Esophagus muscularis mucosa (tissue), 4 donors: Measurements from ENCODE around the gene C4BPB. TPM values are rescaled to one million over a fixed set of nuclear protein-coding genes. Genes with fewer than 3 reads are reported as not detected.

Experiments used
- DNase-seq: peaks from one replicate; pipeline ENCODE4 v3.0.0-alpha.2; 2017; ENCODE audit errors: extremely low spot score
- H3K27ac ChIP-seq, 4 donors: fragments of 200-600 bp; sonication (generic); replicated peaks in 1 of 4; 1 replicate in 3 of 4; 2 replicates in 1 of 4; pipeline ENCODE4 v1.5.1; 2016 to 2019; ENCODE audit warnings: mild to moderate bottlenecking in 1 of 4
- H3K27me3 ChIP-seq, 4 donors: fragments of 200-600 bp; sonication (generic); one replicate each; pipeline versions ENCODE4 v1.5.1 to v1.6.0; 2016 to 2019
- H3K36me3 ChIP-seq, 4 donors: fragments of 200-600 bp; sonication (generic); one replicate each; pipeline ENCODE4 v1.5.1; 2016 to 2019
- H3K4me1 ChIP-seq, 4 donors: fragments of 200-600 bp; sonication (generic); one replicate each; pipeline ENCODE4 v1.5.1; 2016 to 2019
- H3K4me3 ChIP-seq, 4 donors: fragments of 200-600 bp; sonication (generic); 1 replicate in 2 of 4; 2 replicates in 2 of 4; pipeline ENCODE4 v1.5.1; 2016 to 2019; ENCODE audit warnings: mild to moderate bottlenecking in 4 of 4, moderate library complexity in 1 of 4
- H3K9me3 ChIP-seq, 4 donors: fragments of 200-600 bp; sonication (generic); 1 replicate in 3 of 4; 2 replicates in 1 of 4; pipeline ENCODE4 v1.5.1; 2016 to 2019
- EP300 ChIP-seq: sonication (generic); formaldehyde crosslinking; IDR thresholded peaks from one replicate; pipeline ENCODE4 v1.6.1; 2017; ENCODE audit warnings: antibody characterized with exemption
- POLR2A ChIP-seq: fragments of 450-650 bp; IDR thresholded peaks from one replicate; pipeline ENCODE4 v1.6.1; 2017; ENCODE audit warnings: antibody characterized with exemption, moderate library complexity, mild to moderate bottlenecking, low read depth
- POLR2AphosphoS5 ChIP-seq, 2 donors: sonication (generic); formaldehyde crosslinking; IDR thresholded peaks; one replicate each; pipeline ENCODE4 v1.6.1; 2017; ENCODE audit warnings: antibody characterized with exemption in 2 of 2
- WGBS: methylation state at CpG from one replicate; pipeline ENCODE4 v1.1.5; 2018; 5-methylcytosine and 5-hydroxymethylcytosine counted together
- intact Hi-C: fragments of 100-400 bp; cut with DNase I; formaldehyde crosslinking; loops from one replicate; pipeline ENCODE4 v1.15.1; 2023
- total RNA-seq, 4 donors: library from RNA; depleted of rRNA; stranded (reverse); fragments of >200 nt; gene quantifications; one replicate each; pipeline versions ENCODE4 v1.1.0 to v1.2.1, GENCODE V29; 2016
- TF ChIP-seq, protein P1 (sequence below), 3 experiments: fragments of 200-600 bp in 2 of 3; fragments of 450-650 bp in 1 of 3; sonication (generic) in 2 of 3; IDR thresholded peaks; one replicate each; pipeline ENCODE4 v1.5.1; 2017 to 2019; ENCODE audit warnings: antibody characterized with exemption in 3 of 3, mild to moderate bottlenecking in 2 of 3, moderate library complexity in 1 of 3

C4BPB gene
- total RNA-seq, 4 donors from 2014 or later, result 0.34 to 1.7 (median 0.50) TPM; not detected in 1

DNA sequence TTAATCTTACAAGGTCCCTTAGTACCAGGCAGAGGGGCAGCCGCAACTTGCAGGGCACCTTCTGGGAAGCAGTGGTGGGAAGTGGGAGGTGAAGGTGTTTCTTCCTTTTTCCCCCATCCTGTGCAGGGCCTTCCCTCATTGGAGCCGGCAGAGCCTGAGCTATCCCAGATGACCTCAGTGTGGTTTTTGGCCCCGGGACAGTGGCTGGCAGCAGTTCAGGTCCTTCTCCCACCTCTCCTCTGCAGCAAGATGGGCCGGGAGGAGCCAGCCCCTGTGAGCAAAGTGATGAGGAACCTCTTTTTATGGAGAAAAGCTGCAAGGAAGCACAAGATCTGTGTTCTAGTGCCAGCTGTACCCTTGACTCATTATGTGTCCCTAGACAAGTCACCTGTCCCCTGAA lies 28.8 kb upstream of the C4BPB start:
- no peak overlapping the region for H3K4me3 ChIP-seq
- intact Hi-C loops, result loop anchor here (10.0 kb wide), 1 partner anchor 905 kb away; no protein-coding TSS in a partner anchor
- H3K27me3 ChIP-seq, result no peaks in the 10 kb centered on the region
- no peak for DNase-seq
- TF ChIP-seq EP300 (no peak), POLR2AphosphoS5 (IDR thresholded peaks at IDR 0.05) (no peak), POLR2A (no peak)
- TF ChIP-seq, protein P1, sequence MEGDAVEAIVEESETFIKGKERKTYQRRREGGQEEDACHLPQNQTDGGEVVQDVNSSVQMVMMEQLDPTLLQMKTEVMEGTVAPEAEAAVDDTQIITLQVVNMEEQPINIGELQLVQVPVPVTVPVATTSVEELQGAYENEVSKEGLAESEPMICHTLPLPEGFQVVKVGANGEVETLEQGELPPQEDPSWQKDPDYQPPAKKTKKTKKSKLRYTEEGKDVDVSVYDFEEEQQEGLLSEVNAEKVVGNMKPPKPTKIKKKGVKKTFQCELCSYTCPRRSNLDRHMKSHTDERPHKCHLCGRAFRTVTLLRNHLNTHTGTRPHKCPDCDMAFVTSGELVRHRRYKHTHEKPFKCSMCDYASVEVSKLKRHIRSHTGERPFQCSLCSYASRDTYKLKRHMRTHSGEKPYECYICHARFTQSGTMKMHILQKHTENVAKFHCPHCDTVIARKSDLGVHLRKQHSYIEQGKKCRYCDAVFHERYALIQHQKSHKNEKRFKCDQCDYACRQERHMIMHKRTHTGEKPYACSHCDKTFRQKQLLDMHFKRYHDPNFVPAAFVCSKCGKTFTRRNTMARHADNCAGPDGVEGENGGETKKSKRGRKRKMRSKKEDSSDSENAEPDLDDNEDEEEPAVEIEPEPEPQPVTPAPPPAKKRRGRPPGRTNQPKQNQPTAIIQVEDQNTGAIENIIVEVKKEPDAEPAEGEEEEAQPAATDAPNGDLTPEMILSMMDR (IDR thresholded peaks at IDR 0.05), result no peak
- H3K4me1 ChIP-seq, result peaks cover 0 to 4% (median under 1%) of the 10 kb centered on the region in 4 donors
- WGBS, result 52% methylated on average over 4 of the region's 4 CpGs
- no peak overlapping the region for H3K27ac ChIP-seq
- H3K36me3 ChIP-seq, result peaks cover 18 to 57% (median 37%) of the 10 kb centered on the region in 4 donors
- no peaks in the 10 kb centered on the region for H3K9me3 ChIP-seq

DNA sequence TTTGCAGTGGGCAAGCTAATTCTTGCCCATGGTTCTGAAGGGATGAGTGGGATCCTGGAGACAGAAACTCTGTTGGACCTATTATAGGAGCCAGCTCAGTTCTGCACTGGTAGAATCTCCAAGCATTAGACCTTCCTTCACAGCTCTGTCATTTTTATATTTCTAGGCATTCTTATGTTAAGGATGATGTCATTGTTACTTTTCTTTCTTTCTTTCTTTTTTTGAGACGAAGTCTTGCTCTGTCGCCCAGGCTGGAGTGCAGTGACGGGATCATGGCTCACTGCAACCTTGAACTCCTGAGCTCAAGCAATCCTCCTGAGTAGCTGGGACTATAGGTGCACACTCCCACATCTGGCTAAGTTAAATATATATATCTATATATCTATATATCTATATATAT lies 28.1 kb upstream of the C4BPB start:
- H3K4me3 ChIP-seq, result no peak overlapping the region
- no peaks in the 10 kb centered on the region for H3K27me3 ChIP-seq
- H3K36me3 ChIP-seq, result peaks cover 18 to 64% (median 44%) of the 10 kb centered on the region in 4 donors
- WGBS, result 58% methylated on average over 3 of the region's 3 CpGs
- TF ChIP-seq POLR2A, result no peak
- TF ChIP-seq EP300, result no peak
- TF ChIP-seq, protein P1 (IDR thresholded peaks at IDR 0.05), result no peak
- no peak for TF ChIP-seq POLR2AphosphoS5 (IDR thresholded peaks at IDR 0.05)
- no peak for DNase-seq
- peaks cover 0 to 4% (median 2%) of the 10 kb centered on the region in 4 donors for H3K4me1 ChIP-seq
- H3K27ac ChIP-seq, result no peak overlapping the region
- no peaks in the 10 kb centered on the region for H3K9me3 ChIP-seq
- intact Hi-C loops, result no loop called here

DNA sequence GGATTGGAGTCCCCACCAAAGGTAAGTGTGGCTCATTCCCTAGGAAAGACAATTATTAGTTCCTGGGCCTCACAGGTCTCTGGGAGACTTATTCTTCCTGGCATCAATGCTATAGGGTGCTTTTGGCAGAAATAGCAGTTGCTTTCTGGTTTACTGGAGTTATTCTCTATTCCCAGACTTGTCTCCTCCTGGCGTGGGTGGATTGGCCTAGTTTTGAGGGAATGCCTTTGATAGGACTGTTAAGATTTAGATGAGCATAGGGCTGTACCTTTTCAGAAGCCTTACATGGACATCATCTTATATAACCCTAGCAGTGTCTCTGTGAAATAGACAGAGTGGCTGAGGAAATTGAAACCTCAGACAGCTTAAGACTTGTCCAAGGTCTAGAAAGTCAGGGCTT lies 26.6 kb upstream of the C4BPB start:
- no peaks in the 10 kb centered on the region for H3K27me3 ChIP-seq
- H3K9me3 ChIP-seq, result no peaks in the 10 kb centered on the region
- intact Hi-C loops, result no loop called here
- H3K4me1 ChIP-seq, result peaks cover 0 to 4% (median 2%) of the 10 kb centered on the region in 4 donors
- DNase-seq, result no peak
- 94% methylated on average over 1 of the region's 1 CpG for WGBS
- no peak for TF ChIP-seq POLR2AphosphoS5 (IDR thresholded peaks at IDR 0.05)
- no peak for TF ChIP-seq POLR2A
- no peak for TF ChIP-seq EP300
- TF ChIP-seq, protein P1 (IDR thresholded peaks at IDR 0.05), result no peak
- H3K27ac ChIP-seq, result no peak overlapping the region
- H3K4me3 ChIP-seq, result no peak overlapping the region
- H3K36me3 ChIP-seq, result peaks cover 18 to 73% (median 54%) of the 10 kb centered on the region in 4 donors

DNA sequence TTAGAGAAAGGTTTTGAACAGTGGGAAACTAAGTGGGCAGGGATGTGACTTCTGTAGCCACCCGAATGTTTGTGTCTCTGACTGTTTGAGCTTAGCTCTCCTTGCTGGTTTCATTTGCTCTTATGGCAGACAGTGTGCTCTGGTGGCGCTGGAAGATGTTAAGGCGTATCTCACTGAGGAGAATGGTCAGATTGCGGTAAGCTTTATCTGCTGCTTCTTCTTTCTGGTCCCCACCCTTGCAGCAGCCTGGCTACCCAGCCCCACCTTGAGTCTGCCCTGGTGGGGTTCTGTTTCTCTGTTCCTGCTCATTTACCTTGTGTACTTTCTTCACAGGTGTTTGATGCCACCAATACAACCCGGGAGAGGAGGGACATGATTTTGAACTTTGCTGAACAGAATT lies 25.6 kb upstream of the C4BPB start:
- H3K4me3 ChIP-seq, result no peak overlapping the region
- 94% methylated on average over 5 of the region's 5 CpGs for WGBS
- peaks cover 23 to 83% (median 64%) of the 10 kb centered on the region in 4 donors for H3K36me3 ChIP-seq
- intact Hi-C loops, result no loop called here
- H3K27me3 ChIP-seq, result no peaks in the 10 kb centered on the region
- peaks cover 0 to 4% (median 2%) of the 10 kb centered on the region in 4 donors for H3K4me1 ChIP-seq
- H3K9me3 ChIP-seq, result no peaks in the 10 kb centered on the region
- no peak overlapping the region for H3K27ac ChIP-seq
- TF ChIP-seq POLR2AphosphoS5 (IDR thresholded peaks at IDR 0.05) (no peak), EP300 (no peak), POLR2A (no peak)
- TF ChIP-seq, protein P1 (IDR thresholded peaks at IDR 0.05), result no peak
- DNase-seq, result no peak

DNA sequence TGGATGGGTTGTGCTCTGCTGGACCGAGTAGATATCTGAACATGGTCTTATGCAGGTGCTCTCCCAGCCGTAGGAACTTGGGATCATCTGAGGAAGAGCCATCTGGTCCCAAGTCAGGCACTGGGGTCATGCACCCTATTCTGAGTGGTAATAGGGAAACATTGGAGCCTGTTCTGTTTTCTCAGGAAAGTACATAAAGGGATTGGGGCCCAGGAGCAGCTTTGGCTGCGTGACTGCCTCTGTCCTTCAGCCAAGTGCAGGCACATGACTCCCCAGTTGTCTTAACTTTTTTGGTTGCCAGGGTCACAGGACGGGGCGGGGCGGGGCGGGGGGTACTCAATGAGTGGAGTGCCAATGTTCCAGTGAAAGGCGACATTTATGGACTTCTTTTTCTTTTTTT lies 24.1 kb upstream of the C4BPB start:
- Histone ChIP-seq H3K4me3 (no peak overlapping the region), H3K9me3 (no peaks in the 10 kb centered on the region), H3K36me3 (peaks cover 23 to 95% (median 79%) of the 10 kb centered on the region in 4 donors), H3K27ac (no peak overlapping the region), H3K27me3 (no peaks in the 10 kb centered on the region), H3K4me1 (peaks cover 0 to 4% (median 0%) of the 10 kb centered on the region in 4 donors)
- TF ChIP-seq EP300 (no peak), POLR2A (no peak), POLR2AphosphoS5 (IDR thresholded peaks at IDR 0.05) (no peak)
- TF ChIP-seq, protein P1 (IDR thresholded peaks at IDR 0.05), result no peak
- intact Hi-C loops, result no loop called here
- 92% methylated on average over 8 of the region's 8 CpGs for WGBS
- DNase-seq, result no peak
